Stomach (tissue), 4 donors: ENCODE data around the gene SLC66A1.

Source experiments
- POLR2A ChIP-seq, 4 donors: fragments of 450-650 bp; IDR thresholded peaks; one replicate each; pipeline ENCODE4 v1.6.1; 2016; ENCODE audit warnings: antibody characterized with exemption in 4 of 4, control low read depth in 2 of 4, mild to moderate bottlenecking in 1 of 4, moderate library complexity in 1 of 4
- TF ChIP-seq, protein P1 (sequence below), 7 experiments: fragments of 450-650 bp in 4 of 7; fragments of 200-600 bp in 3 of 7; sonication (generic) in 3 of 7; IDR thresholded peaks; one replicate each; pipeline ENCODE4 v1.5.1; 2016 to 2019; ENCODE audit warnings: antibody characterized with exemption in 7 of 7, control low read depth in 2 of 7, mild to moderate bottlenecking in 1 of 7

DNA sequence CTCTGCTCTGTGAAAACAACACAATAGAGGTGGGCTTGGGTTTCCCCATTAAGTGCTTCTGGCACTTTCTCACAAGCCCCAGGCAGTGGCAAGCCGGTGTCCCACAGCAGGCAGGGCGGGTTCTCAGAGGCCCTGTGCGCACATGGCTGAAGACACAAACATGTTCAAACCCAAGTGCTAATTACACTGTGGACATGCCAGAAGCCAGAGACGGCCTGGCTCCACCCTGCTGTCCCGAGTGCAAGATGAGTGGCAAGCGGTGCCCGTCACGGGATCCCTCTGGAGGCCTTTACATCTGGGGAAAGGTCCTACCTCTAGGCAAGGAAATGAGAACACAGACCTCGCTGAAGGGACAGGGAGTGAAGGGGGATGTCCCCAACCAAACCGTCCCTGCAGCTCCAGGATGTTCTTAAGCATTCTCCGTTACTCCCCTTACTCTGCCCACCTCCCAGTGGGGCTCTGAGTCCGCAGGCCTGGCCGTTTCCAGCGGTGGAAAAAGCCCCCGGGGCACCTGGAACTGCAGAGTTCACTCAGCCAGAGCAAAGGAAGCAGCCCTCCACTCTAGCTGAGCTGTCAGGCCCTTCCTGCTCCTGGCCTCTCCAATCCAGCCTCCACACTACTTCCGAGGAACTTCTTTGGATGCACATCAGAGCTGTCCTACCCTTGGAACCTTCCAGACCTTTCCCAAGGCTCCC is 57.4 kb downstream of the SLC66A1 start:
- TF ChIP-seq POLR2A (IDR thresholded peaks at IDR 0.05): no peak
- TF ChIP-seq, protein P1, sequence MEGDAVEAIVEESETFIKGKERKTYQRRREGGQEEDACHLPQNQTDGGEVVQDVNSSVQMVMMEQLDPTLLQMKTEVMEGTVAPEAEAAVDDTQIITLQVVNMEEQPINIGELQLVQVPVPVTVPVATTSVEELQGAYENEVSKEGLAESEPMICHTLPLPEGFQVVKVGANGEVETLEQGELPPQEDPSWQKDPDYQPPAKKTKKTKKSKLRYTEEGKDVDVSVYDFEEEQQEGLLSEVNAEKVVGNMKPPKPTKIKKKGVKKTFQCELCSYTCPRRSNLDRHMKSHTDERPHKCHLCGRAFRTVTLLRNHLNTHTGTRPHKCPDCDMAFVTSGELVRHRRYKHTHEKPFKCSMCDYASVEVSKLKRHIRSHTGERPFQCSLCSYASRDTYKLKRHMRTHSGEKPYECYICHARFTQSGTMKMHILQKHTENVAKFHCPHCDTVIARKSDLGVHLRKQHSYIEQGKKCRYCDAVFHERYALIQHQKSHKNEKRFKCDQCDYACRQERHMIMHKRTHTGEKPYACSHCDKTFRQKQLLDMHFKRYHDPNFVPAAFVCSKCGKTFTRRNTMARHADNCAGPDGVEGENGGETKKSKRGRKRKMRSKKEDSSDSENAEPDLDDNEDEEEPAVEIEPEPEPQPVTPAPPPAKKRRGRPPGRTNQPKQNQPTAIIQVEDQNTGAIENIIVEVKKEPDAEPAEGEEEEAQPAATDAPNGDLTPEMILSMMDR (IDR thresholded peaks at IDR 0.05): no peak
